Transverse colon (tissue), 4 donors: ENCODE measurements around the gene PRKCZ.

Source experiments
- CTCF ChIP-seq, 5 experiments: fragments of 200-600 bp in 3 of 5; fragments of 450-650 bp in 2 of 5; sonication (generic) in 3 of 5; IDR thresholded peaks; 1 replicate in 2 of 5; 2 replicates in 3 of 5; pipeline ENCODE4 v1.5.1; 2016 to 2017; ENCODE audit warnings: antibody characterized with exemption in 5 of 5, inconsistent platforms in 3 of 5, mild to moderate bottlenecking in 2 of 5, moderate library complexity in 1 of 5
- EP300 ChIP-seq: sonication (generic); formaldehyde crosslinking; IDR thresholded peaks from one replicate; pipeline ENCODE4 v1.6.1; 2017; ENCODE audit warnings: antibody characterized with exemption, low read depth
- POLR2A ChIP-seq: fragments of 450-650 bp; IDR thresholded peaks from one replicate; pipeline ENCODE4 v1.6.1; 2016; ENCODE audit warnings: antibody characterized with exemption, mild to moderate bottlenecking, moderate library complexity
- POLR2AphosphoS5 ChIP-seq, 3 donors: sonication (generic); formaldehyde crosslinking; IDR thresholded peaks; one replicate each; pipeline ENCODE4 v1.6.1; 2016; ENCODE audit warnings: antibody characterized with exemption in 3 of 3

GRCh38 chr1:2135941-2136340 lies 85.7 kb downstream of the PRKCZ start:
- TF ChIP-seq POLR2AphosphoS5 (IDR thresholded peaks at IDR 0.05) (no peak), CTCF (IDR thresholded peaks at IDR 0.05) (no peak), EP300 (no peak), POLR2A (no peak)
